Measurements from ENCODE around the gene PNKP.
A peak's percentile ranks its signal among the peaks of the same experiment; 100 is the strongest.

GRCh38 chr19:49817964-49818648 lies 49.3 kb downstream of the PNKP start, which contains the start of gene MED25:
- TF ChIP-seq CTCF (IDR thresholded peaks at IDR 0.05) = peak; percentile 15 to 74 (median 60)
- peak; percentile 58 to 87 for TF ChIP-seq POLR2A (IDR thresholded peaks at IDR 0.05)
